ENCODE measurements around the gene GYS1.
"Not testable (repeated sequence)": the region's sequence is repeated elsewhere in the genome, so short reads cannot be mapped to it uniquely, and the experiment has no call there.

GYS1 gene

DNA sequence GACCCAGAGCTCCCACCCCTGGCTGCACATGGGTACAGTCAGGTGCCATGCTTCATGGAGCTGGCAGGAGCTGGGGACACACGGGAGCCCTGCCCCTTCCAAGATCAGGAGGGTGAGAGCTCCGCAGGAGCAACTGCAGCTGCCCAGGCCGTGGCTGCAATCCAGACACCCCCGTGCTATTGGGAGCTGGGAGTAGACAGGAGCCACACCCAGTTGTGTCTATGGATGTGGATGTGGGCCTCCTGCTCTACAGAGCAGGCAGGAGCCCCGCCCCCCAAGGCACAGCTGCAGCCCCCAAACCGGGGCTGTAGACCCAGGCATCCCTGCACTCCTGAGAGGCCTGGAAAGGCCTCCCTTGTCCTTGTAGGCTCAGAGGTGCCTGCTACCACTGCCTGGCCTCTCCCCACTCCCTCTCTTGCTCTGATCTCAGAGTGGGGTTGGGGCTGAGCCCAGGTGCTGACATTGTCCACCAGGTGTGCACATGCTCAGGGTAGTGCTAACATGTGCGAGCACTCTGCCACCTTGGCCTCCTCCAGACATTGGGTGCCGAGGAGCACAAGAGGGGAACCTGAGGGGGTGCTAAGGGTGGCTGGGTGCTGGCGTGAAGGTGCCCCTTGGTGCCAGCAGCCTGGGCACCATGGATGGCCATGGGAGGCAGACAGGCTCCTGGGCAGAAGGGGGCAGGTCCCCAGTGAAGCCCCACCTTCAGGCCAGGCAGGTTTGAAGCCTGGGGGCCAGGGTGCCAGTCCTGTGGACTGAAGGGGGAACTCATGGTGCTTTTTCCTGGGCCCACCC, 46.4 kb downstream of the GYS1 start:
- DNase-seq (ENCODE audit: low read depth in 2 of 2, low spot score in 1 of 2): no peak

DNA sequence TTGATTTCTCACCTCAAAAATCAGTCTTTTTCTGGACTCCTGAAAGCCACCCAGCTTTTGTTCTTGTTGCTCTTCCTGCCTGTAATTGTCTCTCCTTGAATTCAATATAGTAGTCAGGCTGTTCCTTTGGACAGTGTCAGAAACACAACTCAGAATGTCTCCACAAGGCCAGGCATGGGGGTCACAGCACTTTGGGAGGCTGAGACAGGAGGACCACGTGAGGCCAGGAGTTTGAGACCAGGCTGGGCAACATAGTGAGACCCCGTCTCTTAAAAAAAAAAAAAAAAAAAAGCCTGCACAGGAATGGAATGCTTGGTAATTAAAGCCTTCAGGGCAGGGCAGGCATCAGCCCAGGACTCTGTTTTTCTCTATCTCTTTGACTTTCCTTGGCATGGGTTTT, 47.3 kb downstream of the GYS1 start:
- no peak for DNase-seq (ENCODE audit: low read depth in 2 of 2, low spot score in 1 of 2)

DNA sequence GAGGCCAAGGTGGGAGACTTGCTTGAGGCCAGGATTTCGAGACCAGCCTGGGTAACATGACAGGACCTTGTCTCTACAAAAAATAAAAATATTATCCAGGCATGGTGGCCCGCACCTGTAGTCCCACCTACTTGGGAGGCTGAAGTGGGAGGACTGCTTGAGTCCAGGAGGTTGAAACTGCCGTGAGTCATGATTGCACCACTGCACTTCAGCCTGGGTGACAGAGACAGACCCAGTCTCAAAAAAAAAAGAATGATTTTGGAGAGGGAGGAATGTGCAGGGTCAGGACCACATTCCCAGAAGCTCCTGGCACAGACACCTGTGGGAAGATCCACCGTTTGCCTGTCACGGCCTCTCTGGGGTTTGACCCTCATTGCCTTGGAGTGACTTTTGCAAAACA, 47.7 kb downstream of the GYS1 start:
- DNase-seq (ENCODE audit: low read depth in 2 of 2, low spot score in 1 of 2): no peak

DNA sequence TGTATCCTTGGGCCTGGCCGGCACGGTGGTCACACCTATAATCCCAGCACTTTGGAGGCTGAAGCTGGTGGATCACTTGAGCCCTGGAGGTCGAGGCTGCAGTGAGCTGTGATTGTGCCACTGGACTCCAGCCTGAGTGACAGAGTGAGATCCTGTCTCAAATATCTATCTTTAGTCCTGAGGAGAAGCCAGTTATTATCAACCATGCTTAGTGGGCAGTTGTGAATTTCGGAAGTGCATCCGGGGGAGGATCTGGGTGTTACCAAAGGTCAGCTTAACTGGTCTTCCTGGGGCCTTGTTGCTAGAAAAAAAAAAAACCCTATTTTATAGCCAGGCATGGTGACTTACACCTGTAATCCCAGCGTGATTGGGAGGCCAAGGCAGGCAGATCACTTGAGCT, 50.0 kb downstream of the GYS1 start:
- DNase-seq (ENCODE audit: low read depth in 2 of 2, low spot score in 1 of 2): no peak

DNA sequence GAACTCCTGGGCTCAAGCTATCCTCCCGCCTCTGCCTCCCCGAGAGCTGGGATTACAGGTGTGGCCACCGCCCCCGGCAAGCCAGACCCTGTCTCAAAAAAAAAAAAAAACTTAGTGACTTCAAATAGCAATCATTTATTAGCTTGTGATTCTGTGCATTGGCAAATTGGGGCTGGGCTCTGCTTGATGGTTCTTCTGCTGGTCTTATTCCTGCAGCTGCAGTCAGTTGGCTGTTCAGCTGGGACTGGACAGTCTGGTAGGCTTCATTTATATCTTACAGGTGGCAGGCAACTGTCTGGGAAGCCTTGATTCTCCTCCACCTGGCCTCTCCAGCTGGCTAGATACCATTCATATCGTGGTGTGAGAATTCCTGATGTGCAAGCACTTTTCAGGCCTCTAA, 52.2 kb downstream of the GYS1 start:
- no peak for DNase-seq (ENCODE audit: low read depth in 2 of 2, low spot score in 1 of 2)

DNA sequence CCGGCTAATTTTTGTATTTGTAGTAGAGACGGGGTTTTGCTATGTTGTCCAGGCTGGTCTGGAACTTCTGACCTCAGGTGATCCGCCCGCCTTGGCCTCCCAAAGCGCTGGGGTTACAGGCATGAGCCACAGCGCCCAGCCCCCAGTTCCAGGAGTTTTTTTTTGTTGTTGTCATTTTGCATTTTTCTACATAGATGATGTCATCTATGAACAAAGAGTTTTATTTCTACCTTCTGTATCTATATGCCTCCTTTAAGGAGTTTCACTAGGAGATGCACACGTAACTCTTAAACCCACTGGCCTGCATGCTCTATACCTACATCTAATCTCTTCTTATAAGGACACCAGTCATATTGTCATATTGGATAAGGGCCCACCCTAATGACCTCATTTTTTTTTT, 54.9 kb downstream of the GYS1 start:
- no peak for DNase-seq (ENCODE audit: low read depth in 2 of 2, low spot score in 1 of 2)

DNA sequence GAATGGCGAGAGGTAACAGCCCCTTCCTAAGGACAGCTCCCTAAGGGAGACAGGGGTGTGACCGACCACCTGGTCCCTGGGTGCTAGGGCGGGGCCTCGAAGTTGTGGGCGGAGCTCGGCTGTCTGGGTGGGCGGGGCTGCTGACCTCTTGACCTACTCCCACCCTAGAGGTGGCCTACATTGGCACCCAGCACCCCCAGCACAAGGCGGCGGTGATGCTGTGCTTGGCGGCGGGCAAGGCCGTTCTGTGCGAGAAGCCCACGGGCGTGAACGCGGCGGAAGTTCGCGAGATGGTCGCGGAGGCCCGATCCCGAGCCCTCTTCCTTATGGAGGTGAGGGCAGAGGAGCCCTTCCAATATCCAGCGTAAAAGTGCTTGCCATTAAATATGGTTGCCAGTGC, 57.2 kb downstream of the GYS1 start:
- DNase-seq (ENCODE audit: low read depth in 2 of 2, low spot score in 1 of 2): no peak

DNA sequence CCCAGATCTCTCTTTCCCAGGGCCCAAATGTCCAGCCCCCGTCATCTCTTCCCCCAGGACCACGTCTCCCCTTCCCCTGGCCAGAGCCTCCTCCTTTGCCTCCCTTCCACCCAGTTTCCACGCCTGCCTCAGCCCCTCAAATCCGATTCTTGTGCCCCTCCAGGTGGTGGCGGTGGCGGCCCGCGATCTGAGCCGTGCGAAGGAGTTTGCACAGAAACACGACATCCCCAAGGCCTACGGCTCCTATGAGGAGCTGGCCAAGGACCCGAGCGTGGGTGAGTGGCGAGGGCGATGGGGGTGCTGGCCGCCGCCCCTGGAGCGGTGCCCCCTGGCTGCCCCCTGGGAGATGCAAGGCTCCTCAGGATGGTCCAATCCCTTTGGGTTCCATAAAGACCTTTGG, 58.3 kb downstream of the GYS1 start:
- DNase-seq (ENCODE audit: low read depth in 2 of 2, low spot score in 1 of 2): no peak

DNA sequence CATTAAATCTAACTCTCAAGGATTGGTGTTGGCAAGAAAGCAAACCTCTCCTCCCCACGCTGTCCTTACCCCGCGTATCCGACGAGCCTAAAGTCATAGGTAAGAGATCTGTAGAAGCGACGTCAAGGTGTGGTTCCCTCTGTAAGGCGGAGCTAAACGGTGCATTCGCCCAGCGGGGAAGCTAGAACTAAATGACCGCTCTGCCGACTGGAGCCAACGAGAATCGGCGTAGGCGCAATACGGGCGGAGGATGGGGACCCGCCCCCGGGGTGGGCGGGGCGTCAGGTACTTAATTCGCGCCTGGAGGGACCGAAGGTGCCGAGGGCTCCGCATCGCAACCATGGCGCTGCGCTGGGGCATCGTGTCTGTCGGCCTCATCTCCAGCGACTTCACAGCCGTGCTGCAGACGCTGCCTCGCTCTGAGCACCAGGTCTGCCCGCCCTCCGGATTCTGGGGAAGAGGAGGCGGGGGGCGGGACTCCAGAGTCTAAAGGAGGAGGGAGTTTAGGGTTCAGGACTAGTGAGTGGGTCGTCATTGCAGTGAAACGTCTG, 59.7 kb downstream of the GYS1 start, which contains the start of gene DHDH:
Gene DHDH, plus strand, starts transcription at position 318 of the 551 bp plus-strand sequence. Its CDS starts 23 bp downstream, at position 341.
- DNase-seq (ENCODE audit: low read depth in 2 of 2, low spot score in 1 of 2): peak; percentile 42 to 60

DNA sequence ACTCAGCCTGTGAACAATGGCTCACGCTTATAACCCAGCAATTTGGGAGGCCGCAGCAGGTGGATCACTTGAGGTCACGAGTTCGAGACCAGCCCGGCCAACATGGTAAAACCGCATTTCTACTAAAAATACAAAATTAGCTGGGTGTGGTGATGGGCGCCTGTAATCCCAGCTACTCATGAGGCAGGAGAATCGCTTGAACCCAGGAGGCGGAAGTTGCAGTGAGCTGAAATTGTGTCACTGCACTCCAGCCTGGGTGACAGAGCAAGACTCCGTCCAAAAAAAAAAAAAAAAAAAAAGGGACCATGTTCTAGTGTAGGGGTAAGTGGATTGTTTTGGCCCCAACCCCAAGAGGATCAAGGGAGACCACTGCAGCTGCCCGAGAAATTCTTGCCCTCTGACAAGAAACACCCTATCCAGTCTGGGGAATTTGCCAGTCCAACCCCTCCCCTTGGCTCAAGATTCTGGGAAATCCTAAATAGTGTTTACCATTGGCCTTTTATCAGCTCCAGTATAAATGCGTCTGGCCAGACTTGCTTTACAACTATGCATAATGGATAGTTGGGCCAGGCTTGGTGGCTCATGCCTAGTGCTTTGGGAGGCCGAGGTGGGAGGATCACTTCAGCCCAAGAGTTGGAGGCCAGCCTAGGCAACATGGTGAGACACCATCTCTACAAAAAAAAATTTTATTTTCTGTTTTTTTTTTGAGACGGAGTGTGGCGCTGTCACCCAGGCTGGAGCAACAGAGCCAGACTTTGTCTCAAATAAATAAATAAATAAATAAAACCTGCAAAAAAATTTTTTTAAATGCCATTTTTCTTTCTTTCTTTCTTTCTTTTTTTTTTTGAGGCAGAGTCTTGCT, 64.7 kb downstream of the GYS1 start:
- no peak for DNase-seq (ENCODE audit: low read depth in 2 of 2, low spot score in 1 of 2)

DNA sequence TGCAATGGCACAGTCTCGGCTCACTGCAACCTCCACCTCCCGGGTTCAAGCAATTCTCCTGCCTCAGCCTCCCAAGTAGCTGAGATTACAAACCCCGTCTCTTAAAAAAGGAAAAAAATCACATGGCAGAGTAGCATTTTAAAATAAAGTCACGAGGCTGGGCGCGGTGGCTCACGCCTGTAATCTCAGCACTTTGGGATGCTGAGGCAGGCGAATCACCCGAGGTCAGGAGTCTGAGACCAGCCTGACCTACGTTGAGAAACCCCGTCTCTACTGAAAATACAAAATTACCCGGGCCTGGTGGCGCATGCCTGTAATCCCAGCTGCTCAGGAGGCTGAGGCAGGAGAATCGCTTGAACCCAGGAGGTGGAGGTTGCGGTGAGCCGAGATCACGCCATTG, 65.4 kb downstream of the GYS1 start:
- not testable (repeated sequence) for DNase-seq (ENCODE audit: low read depth in 2 of 2, low spot score in 1 of 2)

DNA sequence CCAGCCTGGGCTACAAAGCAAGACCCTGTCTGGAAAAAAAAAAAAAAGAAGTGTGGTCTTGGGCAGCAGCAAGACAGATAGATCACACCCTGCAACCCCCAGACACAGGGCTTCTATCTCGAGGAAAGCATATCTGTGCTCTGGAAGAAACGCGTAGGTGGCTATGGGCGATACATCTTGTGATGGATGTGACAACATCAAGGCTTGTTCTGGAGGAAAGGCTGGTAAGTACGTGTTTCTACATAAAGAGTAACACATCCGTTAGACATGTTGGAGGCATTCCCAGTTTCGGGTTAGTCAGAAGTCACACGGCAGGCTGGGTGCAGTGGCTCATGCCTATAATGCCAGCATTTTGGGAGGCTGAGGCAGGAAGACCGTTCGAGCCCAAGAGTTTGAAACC, 66.2 kb downstream of the GYS1 start:
- DNase-seq (ENCODE audit: low read depth in 2 of 2, low spot score in 1 of 2): no peak

DNA sequence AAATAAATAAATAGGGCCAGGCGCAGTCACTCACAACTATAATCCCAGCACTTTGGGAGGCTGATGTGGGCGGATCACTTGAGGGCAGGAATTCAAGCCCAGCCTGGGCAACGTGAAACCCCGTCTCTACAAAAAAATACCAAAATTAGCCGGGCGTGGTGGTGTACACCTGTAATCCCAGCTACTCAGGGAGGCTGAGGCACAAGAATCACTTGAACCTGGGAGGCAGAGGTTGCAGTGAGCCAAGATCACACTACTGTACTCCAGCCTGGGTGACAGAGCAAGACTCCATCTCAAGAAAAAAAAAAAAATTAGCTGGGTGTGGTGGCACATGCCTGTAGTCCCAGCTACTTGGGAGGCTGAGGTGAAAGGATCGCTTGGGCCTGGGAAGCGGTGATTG, 67.2 kb downstream of the GYS1 start:
- not testable (repeated sequence) for DNase-seq (ENCODE audit: low read depth in 2 of 2, low spot score in 1 of 2)

DNA sequence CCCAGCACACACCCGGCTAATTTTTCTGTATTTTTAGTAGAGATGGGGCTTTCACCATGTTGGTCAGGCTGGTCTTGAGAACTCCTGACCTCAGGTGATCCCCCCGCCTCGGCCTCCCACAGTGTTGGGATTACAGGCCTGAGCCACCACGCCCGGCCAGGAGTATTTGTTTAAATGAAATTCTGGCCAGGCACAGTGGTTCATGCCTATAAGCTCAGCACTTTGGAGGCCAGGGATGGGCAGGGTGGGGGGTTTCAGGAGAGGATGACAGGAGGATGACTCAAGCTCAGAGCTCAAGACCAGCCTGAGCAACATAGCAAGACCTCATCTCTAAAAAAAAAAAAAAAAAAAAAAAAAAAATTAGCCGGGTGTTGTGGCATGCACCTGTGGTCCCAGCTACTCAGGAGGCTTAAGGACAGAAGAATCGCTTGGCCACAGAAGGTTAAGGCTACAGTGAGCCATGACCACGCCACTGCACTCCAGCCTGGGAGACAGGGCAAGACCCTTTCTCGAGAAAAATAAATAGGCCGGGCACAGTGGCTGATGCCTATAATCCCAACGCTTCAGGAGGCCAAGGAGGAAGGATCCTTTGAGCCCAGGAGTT, 67.8 kb downstream of the GYS1 start:
- no peak for DNase-seq (ENCODE audit: low read depth in 2 of 2, low spot score in 1 of 2)

DNA sequence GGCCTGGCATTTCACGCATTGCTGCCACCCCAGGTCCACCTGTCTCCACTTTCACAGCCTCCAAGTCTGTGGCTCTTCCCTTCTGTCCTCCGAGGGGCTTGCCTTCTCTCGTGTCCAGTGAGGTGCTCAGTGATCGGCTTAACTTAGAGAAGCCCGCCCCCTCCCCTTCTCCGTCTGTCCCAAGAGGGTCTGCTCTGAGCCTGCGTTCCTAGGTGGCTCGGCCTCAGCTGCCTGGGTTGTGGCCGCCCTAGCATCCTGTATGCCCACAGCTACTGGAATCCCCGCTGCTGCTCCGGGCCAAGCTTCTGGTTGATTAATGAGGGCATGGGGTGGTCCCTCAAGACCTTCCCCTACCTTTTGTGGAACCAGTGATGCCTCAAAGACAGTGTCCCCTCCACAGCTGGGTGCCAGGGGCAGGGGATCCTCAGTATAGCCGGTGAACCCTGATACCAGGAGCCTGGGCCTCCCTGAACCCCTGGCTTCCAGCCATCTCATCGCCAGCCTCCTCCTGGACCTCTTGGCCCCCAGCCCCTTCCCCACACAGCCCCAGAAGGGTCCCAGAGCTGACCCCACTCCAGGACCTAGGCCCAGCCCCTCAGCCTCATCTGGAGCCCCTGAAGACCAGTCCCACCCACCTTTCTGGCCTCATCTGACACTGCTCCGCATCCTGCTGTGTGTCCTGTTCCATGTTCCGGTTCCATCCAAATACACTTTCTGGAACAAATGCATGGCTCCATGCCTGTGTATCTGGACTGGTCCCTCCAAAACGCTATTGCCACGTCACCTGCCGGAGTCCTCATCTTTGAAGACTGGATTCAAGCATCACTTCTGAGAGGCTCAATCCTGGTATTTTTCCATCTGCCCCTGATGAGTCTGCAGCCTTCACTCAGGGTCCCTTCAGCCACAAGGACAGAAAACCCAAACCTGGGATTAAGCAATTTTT, 70.3 kb downstream of the GYS1 start:
- DNase-seq (ENCODE audit: low read depth in 2 of 2, low spot score in 1 of 2): no peak

DNA sequence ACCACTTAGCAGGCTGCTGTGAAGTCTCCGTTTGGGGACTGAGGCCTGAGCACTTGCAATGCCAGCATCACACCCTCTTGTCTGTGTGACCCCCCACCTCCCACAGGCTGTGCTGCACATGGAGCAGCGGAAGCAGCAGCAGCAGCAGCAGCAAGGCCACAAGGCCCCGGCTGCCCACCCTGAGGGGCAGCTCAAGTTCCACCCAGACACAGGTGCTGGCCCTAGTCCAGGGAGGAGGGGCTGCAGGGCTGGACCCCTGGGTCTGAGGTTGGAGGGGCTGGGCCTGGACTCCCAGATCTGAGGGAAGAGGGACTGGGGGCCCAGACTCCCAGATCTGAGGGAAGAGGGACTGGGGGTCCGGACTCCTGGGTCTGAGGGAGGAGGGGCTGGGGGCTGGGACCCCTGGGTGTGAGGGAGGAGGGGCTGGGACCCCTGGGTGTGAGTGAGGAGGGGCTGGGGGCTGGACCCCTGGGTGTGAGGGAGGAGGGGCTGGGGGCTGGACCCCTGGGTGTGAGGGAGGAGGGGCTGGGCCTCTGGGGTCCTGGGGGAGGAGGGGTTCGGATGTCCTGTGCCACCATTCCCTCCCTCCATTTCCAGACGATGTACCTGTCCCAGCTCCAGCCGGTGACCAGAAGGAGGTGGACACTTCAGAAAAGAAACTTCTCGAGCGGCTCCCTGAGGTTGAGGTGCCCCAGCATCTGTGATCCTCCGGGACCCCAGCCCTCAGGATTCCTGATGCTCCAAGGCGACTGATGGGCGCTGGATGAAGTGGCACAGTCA, 71.2 kb downstream of the GYS1 start:
- no peak for DNase-seq (ENCODE audit: low read depth in 2 of 2, low spot score in 1 of 2)

DNA sequence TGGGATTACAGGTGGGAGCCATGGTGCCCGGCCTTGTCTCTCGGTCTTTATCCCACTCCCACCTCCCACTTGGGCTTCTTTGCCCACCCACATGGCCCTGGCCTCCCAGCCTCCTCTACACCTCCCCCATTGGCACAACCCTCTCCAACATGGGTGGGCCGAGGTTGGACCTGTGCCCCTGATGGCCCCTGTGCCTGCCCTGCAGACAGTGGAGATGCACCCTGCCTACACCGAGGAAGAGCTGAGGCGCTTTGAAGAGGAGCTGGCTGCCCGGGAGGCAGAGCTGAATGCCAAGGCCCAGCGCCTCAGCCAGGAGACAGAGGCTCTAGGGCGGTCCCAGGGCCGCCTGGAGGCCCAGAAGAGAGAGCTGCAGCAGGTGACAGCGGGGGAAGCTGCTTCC, 72.2 kb downstream of the GYS1 start:
- no peak for DNase-seq (ENCODE audit: low read depth in 2 of 2, low spot score in 1 of 2)

DNA sequence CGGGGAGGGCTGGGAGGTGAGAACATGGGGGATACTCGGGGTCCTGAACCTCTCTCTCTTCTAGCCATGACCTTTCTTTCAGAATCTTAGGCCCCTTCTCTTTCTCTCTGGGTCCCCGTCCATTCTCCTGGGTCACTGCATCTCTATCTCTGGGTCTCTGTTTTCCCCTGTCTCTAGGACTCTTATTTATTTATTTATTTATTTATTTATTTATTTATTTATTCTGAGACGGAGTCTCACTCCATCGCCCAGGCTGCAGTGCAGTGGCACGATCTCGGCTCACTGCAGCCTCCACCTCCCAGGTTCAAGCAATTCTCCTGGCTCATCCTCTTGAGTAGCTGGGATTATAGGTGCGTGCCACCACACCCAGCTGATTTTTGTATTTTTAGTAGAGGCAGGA, 73.8 kb downstream of the GYS1 start:
- not testable (repeated sequence) for DNase-seq (ENCODE audit: low read depth in 2 of 2, low spot score in 1 of 2)

DNA sequence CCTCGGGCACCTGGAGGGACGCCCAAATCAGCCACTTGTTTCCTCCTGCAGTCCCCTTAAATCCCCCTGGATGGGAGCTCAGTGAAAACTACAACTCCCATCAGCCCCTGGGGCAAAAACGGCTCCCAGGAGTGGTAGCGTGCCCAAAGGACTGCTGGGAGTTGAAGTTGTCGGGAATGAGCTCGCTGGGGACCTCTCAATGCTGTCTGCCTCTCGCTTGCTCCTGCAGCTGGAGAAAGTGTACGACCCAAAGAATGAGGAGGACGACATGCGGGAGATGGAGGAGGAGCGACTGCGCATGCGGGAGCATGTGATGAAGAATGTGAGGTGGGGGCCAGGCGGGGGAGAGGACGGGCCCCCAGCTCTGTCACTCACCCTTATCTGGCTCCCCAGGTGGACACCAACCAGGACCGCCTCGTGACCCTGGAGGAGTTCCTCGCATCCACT, 74.3 kb downstream of the GYS1 start:
- DNase-seq (ENCODE audit: low read depth in 2 of 2, low spot score in 1 of 2): no peak

Data from stimulated activated CD8-positive, alpha-beta memory T cell treated with anti-CD3 and anti-CD28 coated beads, Interleukin-4, amount 100 ng/mL, for 4 hours (primary cell).